Erythroblast (primary cell): ENCODE results near the gene AK8.

Experiments used
- GATA1 ChIP-seq: IDR thresholded peaks from 2 replicates; pipeline ENCODE4 v1.6.1; 2011; ENCODE audit warnings: low read depth, mild to moderate bottlenecking, control low read depth, low read length, moderate library complexity
- POLR2A ChIP-seq: IDR thresholded peaks from 2 replicates; pipeline ENCODE4 v1.6.1; 2011; ENCODE audit warnings: mild to moderate bottlenecking, low read length

DNA sequence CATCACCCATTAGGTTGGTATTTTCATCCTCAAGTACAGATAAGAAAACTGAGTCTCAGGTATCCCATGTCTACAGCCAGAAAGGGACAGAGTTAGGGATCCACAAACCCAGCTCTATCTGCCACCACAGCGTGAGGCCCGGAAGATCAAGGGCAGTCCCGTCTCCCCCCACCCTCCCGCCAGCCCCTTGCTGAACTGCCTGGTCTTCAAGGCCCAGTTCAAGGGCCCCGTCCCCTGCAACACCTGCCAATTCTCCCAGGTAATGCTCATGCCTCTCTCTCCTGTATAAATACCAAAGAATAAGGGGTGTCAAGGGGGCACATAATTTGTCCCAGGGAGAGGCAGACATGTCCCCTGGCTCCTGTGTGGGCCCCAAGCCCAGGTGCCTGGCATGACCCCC lies 50.7 kb downstream of the AK8 start:
- TF ChIP-seq GATA1 (no peak), POLR2A (no peak)
